Bronchial epithelial cell (primary cell): ENCODE results near the gene SIM2. TPM values are rescaled to one million over a fixed set of nuclear protein-coding genes. Genes with fewer than 3 reads are reported as not detected.

Experiments used
- DNase-seq: peaks from one replicate; pipeline ENCODE4 v3.0.0-alpha.2; 2010; ENCODE audit warnings: low read depth
- FAIRE-seq: peaks from 2 replicates; lab custom pipeline; 2011; peaks lifted over from hg19 to GRCh38; lab: Jason Lieb, UNC
- H3K27me3 ChIP-seq: 2 replicates; pipeline ENCODE4 v1.5.1; 2011; ENCODE audit warnings: low read length; ENCODE audit not compliant: control insufficient read depth, insufficient read depth
- H3K36me3 ChIP-seq: 2 replicates; pipeline ENCODE4 v1.5.1; 2011; ENCODE audit warnings: low read length; ENCODE audit not compliant: control insufficient read depth, insufficient read depth
- H3K4me3 ChIP-seq: 2 replicates; pipeline ENCODE4 v1.5.1; 2011; ENCODE audit warnings: mild to moderate bottlenecking, low read depth, low read length, control low read depth
- CTCF ChIP-seq: IDR thresholded peaks from 2 replicates; pipeline ENCODE4 v1.5.1; 2011; ENCODE audit warnings: mild to moderate bottlenecking, moderate library complexity, low read length, control low read depth, inconsistent platforms; ENCODE audit not compliant: insufficient read depth, severe bottlenecking
- total RNA-seq: library from RNA; depleted of rRNA; stranded (reverse); fragments of >200 nt; gene quantifications from 2 replicates; pipeline ENCODE4 v1.2.1, GENCODE V29; 2014

Gene SIM2
- total RNA-seq, 1 donor from 2014 or later = 0.26 TPM

GRCh38 chr21:36710729-36711048 lies 11.8 kb downstream of the SIM2 start:
- Histone ChIP-seq H3K4me3 (no peak overlapping the region), H3K27me3 (peaks cover 48% of the 10 kb centered on the region), H3K36me3 (no peaks in the 10 kb centered on the region)
- TF ChIP-seq CTCF = no peak
- FAIRE-seq = no peak
- no peak for DNase-seq

- FAIRE-seq = no peak
- H3K27me3 ChIP-seq = peaks cover 21% of the 10 kb centered on the region
Measured at GRCh38 chr21:36713746-36714145, 14.8 kb downstream of the SIM2 start.

GRCh38 chr21:36716387-36716786 lies 17.5 kb downstream of the SIM2 start:
- H3K4me3 ChIP-seq = no peak overlapping the region
- H3K36me3 ChIP-seq = no peaks in the 10 kb centered on the region
- no peak for TF ChIP-seq CTCF
- DNase-seq (no peak), FAIRE-seq (no peak)
- H3K27me3 ChIP-seq = peaks cover 2% of the 10 kb centered on the region

More at GRCh38 chr21:36713746-36714145, 14.8 kb downstream of the SIM2 start:
- DNase-seq = no peak
- TF ChIP-seq CTCF = no peak
- no peak overlapping the region for H3K4me3 ChIP-seq
- H3K36me3 ChIP-seq = no peaks in the 10 kb centered on the region

- Histone ChIP-seq H3K4me3 (no peak overlapping the region), H3K27me3 (peaks cover 2% of the 10 kb centered on the region), H3K36me3 (no peaks in the 10 kb centered on the region)
- no peak for TF ChIP-seq CTCF
- no peak for FAIRE-seq
- DNase-seq = no peak
Measured at GRCh38 chr21:36716836-36717235, 17.9 kb downstream of the SIM2 start.

GRCh38 chr21:36717976-36718375 lies 19.1 kb downstream of the SIM2 start:
- H3K27me3 ChIP-seq = peaks cover 2% of the 10 kb centered on the region
- DNase-seq (no peak), FAIRE-seq (no peak)
- H3K4me3 ChIP-seq = no peak overlapping the region
- H3K36me3 ChIP-seq = no peaks in the 10 kb centered on the region
- no peak for TF ChIP-seq CTCF

- FAIRE-seq (no peak), DNase-seq (no peak)
- Histone ChIP-seq H3K36me3 (no peaks in the 10 kb centered on the region), H3K27me3 (peaks cover 2% of the 10 kb centered on the region), H3K4me3 (no peak overlapping the region)
- TF ChIP-seq CTCF = no peak
Measured at GRCh38 chr21:36718951-36719501, 20.1 kb downstream of the SIM2 start.
